Measurements from ENCODE around the gene ELP5. TPM values are rescaled to one million over a fixed set of nuclear protein-coding genes. Genes with fewer than 3 reads are reported as not detected.

Gene ELP5
- total and polyA plus RNA-seq, 2 donors (not counting 1 experiment from before 2014, with no cell fraction given) = 48.0 to 69.9 TPM

GRCh38 chr17:7219812-7220592 lies 32.0 kb upstream of the ELP5 start, which contains the start of the genes ACADVL and DLG4:
Gene ACADVL (plus strand): TSS chr17:7219938. CDS start chr17:7219985, 47 bp downstream.
Gene DLG4 (minus strand): TSS chr17:7219836.
- Mint-ChIP-seq H3K4me1 (peaks cover 48% of the 10 kb centered on the region), H3K9me3 (ENCODE audit: insufficient read depth) (no peaks in the 10 kb centered on the region), H3K27ac (peak within 1 kb of the TSS; percentile 93), H3K27me3 (no peaks in the 10 kb centered on the region), H3K4me3 (peak within 1 kb of the TSS; percentile 97)
- peak within 1 kb of the TSS; percentile 83 for H3K9ac ChIP-seq (ENCODE audit: low read length)
- peak within 1 kb of the TSS; percentile 86 for H2AFZ ChIP-seq (ENCODE audit: insufficient read depth, low read depth, low read length, poor library complexity, severe bottlenecking)
- no peaks in the 10 kb centered on the region for H4K20me1 ChIP-seq (ENCODE audit: control insufficient read depth, insufficient read depth, low read length, poor library complexity, severe bottlenecking)
- H3K4me3 ChIP-seq (ENCODE audit: control extremely low read depth in 1 of 5, extremely low read depth in 1 of 5, insufficient read depth in 1 of 5, low read depth in 2 of 5, low read length in 4 of 5) = peak within 1 kb of the TSS; percentile 31 to 86 (median 80)
- ATAC-seq (ENCODE audit: low read depth) (peak; percentile 76), DNase-seq (peak; percentile 78)
- no peak for TF ChIP-seq EZH2 (IDR thresholded peaks at IDR 0.05; ENCODE audit: borderline replicate concordance, insufficient read depth, low read depth, low read length, poor library complexity, severe bottlenecking)
- no peak for TF ChIP-seq CTCF (IDR thresholded peaks at IDR 0.05)
- no peaks in the 10 kb centered on the region for H3K9me3 ChIP-seq (ENCODE audit: control extremely low read depth in 1 of 3, control insufficient read depth in 2 of 3, insufficient read depth in 1 of 3, low read length in 2 of 3)
- WGBS (ENCODE audit: insufficient coverage) = 2% methylated on average over 62 of the region's 63 CpGs
- intact Hi-C loops (cut with micrococcal nuclease) = loop anchor here (1.0 to 2.0 kb wide), 4 partner anchors 14 to 77 kb away; partner anchors contain the start of genes DVL2 and PHF23
- peak within 1 kb of the TSS; percentile 42 to 78 for H3K27ac ChIP-seq (ENCODE audit: low read length in 2 of 2)
- POLR2A ChIA-PET = interaction anchor here (0.5 to 9.1 kb wide), 10 partner anchors 13 to 187 kb away, joined by 3 to 157 read pairs (median 5); partner anchors contain the start of genes CTDNEP1, DVL2, ELP5 and GABARAP
- CTCF ChIA-PET = interaction anchor here (0.7 to 3.8 kb wide), 19 partner anchors 10 to 217 kb away, joined by 3 to 47 read pairs (median 5); partner anchors contain the start of genes ACAP1, DVL2, GABARAP and PHF23
- peaks cover 0 to 29% of the 10 kb centered on the region in 2 experiments for H3K36me3 ChIP-seq (replicated peaks in 1 of 2; ENCODE audit: control extremely low read depth in 1 of 2, control insufficient read depth in 1 of 2, extremely low read depth in 1 of 2, insufficient read depth in 2 of 2, low read length in 1 of 2)
- peak within 1 kb of the TSS; percentile 94 for H3K4me2 ChIP-seq (replicated peaks; ENCODE audit: low read depth, low read length, poor library complexity, severe bottlenecking)
- H3K79me2 ChIP-seq (ENCODE audit: control insufficient read depth, insufficient read depth, low read length) = peaks cover 7% of the 10 kb centered on the region
- peaks cover 20 to 47% of the 10 kb centered on the region in 2 donors for H3K4me1 ChIP-seq (ENCODE audit: control insufficient read depth in 2 of 2, insufficient read depth in 2 of 2, low read length in 2 of 2)
- no peaks in the 10 kb centered on the region for H3K27me3 ChIP-seq (replicated peaks in 1 of 4; ENCODE audit: control extremely low read depth in 1 of 4, control insufficient read depth in 3 of 4, insufficient read depth in 4 of 4, low read length in 3 of 4)

Measured in B cell (primary cell).